Thyroid gland (tissue), 4 donors: ENCODE results near the gene IFTAP. TPM values are rescaled to one million over a fixed set of nuclear protein-coding genes. Genes with fewer than 3 reads are reported as not detected.
"Not testable (repeated sequence)": the region's sequence is repeated elsewhere in the genome, so short reads cannot be mapped to it uniquely, and the experiment has no call there.

ENCODE experiments used
- DNase-seq, 2 donors: peaks; one replicate each; pipeline ENCODE4 v3.0.0-alpha.2; 2019
- H3K27ac ChIP-seq, 3 donors: fragments of 200-600 bp; sonication (generic); 1 replicate in 2 of 3; 2 replicates in 1 of 3; pipeline ENCODE4 v1.5.1; 2016 to 2019; ENCODE audit warnings: mild to moderate bottlenecking in 1 of 3, moderate library complexity in 1 of 3
- H3K27me3 ChIP-seq: fragments of 200-600 bp; sonication (generic); one replicate; pipeline ENCODE4 v1.5.1; 2019
- H3K36me3 ChIP-seq, 2 donors: fragments of 200-600 bp; sonication (generic); one replicate each; pipeline ENCODE4 v1.5.1; 2016 to 2019
- H3K4me1 ChIP-seq, 2 donors: fragments of 200-600 bp; sonication (generic); one replicate each; pipeline ENCODE4 v1.5.1; 2017 to 2019
- H3K4me3 ChIP-seq, 3 donors: fragments of 200-600 bp; sonication (generic); replicated peaks in 1 of 3; 1 replicate in 2 of 3; 2 replicates in 1 of 3; pipeline ENCODE4 v1.5.1; 2016; ENCODE audit warnings: mild to moderate bottlenecking in 1 of 3
- H3K9me3 ChIP-seq: fragments of 200-600 bp; sonication (generic); one replicate; pipeline ENCODE4 v1.5.1; 2017
- POLR2A ChIP-seq, 2 donors: fragments of 450-650 bp; IDR thresholded peaks; one replicate each; pipeline ENCODE4 v1.6.1; 2017; ENCODE audit warnings: antibody characterized with exemption in 2 of 2, mild to moderate bottlenecking in 2 of 2, moderate library complexity in 1 of 2
- WGBS, 2 donors: methylation state at CpG; one replicate each; pipeline ENCODE4 v1.1.5; 2017; 5-methylcytosine and 5-hydroxymethylcytosine counted together
- intact Hi-C: fragments of 100-400 bp; cut with DNase I; formaldehyde crosslinking; loops from one replicate; pipeline ENCODE4 v1.15.1; 2023
- total RNA-seq, 4 donors: library from RNA; depleted of rRNA; stranded (reverse); fragments of >200 nt; gene quantifications; one replicate each; pipeline ENCODE4 v1.2.3, GENCODE V29; 2016
- TF ChIP-seq, protein P1 (sequence below), 6 experiments: fragments of 200-600 bp in 3 of 6; fragments of 450-650 bp in 3 of 6; sonication (generic) in 3 of 6; IDR thresholded peaks; one replicate each; pipeline ENCODE4 v1.5.1; 2016 to 2019; ENCODE audit warnings: antibody characterized with exemption in 6 of 6, mild to moderate bottlenecking in 2 of 6, inconsistent platforms in 1 of 6, moderate library complexity in 1 of 6

IFTAP gene
- total RNA-seq, 4 donors from 2014 or later: 48.1 to 139 (median 99.0) TPM

- intact Hi-C loops: no loop called here
- TF ChIP-seq POLR2A (IDR thresholded peaks at IDR 0.05): no peak
- TF ChIP-seq, protein P1, sequence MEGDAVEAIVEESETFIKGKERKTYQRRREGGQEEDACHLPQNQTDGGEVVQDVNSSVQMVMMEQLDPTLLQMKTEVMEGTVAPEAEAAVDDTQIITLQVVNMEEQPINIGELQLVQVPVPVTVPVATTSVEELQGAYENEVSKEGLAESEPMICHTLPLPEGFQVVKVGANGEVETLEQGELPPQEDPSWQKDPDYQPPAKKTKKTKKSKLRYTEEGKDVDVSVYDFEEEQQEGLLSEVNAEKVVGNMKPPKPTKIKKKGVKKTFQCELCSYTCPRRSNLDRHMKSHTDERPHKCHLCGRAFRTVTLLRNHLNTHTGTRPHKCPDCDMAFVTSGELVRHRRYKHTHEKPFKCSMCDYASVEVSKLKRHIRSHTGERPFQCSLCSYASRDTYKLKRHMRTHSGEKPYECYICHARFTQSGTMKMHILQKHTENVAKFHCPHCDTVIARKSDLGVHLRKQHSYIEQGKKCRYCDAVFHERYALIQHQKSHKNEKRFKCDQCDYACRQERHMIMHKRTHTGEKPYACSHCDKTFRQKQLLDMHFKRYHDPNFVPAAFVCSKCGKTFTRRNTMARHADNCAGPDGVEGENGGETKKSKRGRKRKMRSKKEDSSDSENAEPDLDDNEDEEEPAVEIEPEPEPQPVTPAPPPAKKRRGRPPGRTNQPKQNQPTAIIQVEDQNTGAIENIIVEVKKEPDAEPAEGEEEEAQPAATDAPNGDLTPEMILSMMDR (IDR thresholded peaks at IDR 0.05): no peak
- Histone ChIP-seq H3K4me3 (no peak overlapping the region), H3K4me1 (peaks cover 0 to 3% of the 10 kb centered on the region in 2 donors), H3K27me3 (no peaks in the 10 kb centered on the region), H3K9me3 (no peaks in the 10 kb centered on the region), H3K27ac (no peak overlapping the region), H3K36me3 (peaks cover 0 to 5% of the 10 kb centered on the region in 2 donors)
- WGBS, 2 donors: 68 to 87% methylated on average over 6 of the region's 6 CpGs
- DNase-seq: no peak
Measured at GRCh38 chr11:36657610-36658267, 63.4 kb downstream of the IFTAP start.

- DNase-seq: peak in 1 of 2 donors; percentile 15
Measured at GRCh38 chr11:36661359-36661758, 67.1 kb downstream of the IFTAP start.

GRCh38 chr11:36672815-36673450 lies 78.6 kb downstream of the IFTAP start:
- intact Hi-C loops: loop anchor here (5.0 kb wide), 1 partner anchor 111 kb away; no protein-coding TSS in a partner anchor

More at GRCh38 chr11:36661359-36661758, 67.1 kb downstream of the IFTAP start:
- intact Hi-C loops, H3K9me3 ChIP-seq, H3K36me3 ChIP-seq, H3K4me1 ChIP-seq, H3K27ac ChIP-seq, H3K4me3 ChIP-seq, H3K27me3 ChIP-seq: not testable (repeated sequence)
- 92 to 94% methylated on average over 2 of the region's 2 CpGs for WGBS, 2 donors

DNA sequence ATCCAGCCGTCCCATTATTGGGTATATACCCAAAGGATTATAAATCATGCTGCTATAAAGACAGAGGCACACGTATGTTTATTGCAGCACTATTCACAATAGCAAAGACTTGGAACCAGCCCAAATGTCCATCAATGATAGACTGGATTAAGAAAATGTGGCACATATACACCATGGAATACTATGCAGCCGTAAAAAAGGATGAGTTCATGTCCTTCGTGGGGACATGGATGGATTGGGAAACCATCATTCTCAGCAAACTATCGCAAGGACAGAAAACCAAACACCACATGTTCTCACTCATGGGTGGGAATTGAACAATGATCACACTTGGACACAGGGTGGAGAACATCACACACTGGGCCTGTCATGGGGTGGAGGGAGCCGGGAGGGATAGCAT lies 85.2 kb downstream of the IFTAP start:
- H3K9me3 ChIP-seq, DNase-seq, H3K27me3 ChIP-seq, intact Hi-C loops, H3K27ac ChIP-seq, H3K4me1 ChIP-seq, H3K36me3 ChIP-seq, H3K4me3 ChIP-seq: not testable (repeated sequence)
- 94 to 95% methylated on average over 6 of the region's 6 CpGs for WGBS, 2 donors

More at GRCh38 chr11:36672815-36673450, 78.6 kb downstream of the IFTAP start:
- peak in 1 of 2 donors; percentile 4 for DNase-seq
- Histone ChIP-seq H3K4me3 (no peak overlapping the region), H3K27ac (no peak overlapping the region), H3K27me3 (no peaks in the 10 kb centered on the region), H3K4me1 (no peaks in the 10 kb centered on the region), H3K36me3 (no peaks in the 10 kb centered on the region), H3K9me3 (no peaks in the 10 kb centered on the region)
- 65 to 66% methylated on average over 5 of the region's 5 CpGs for WGBS, 2 donors
- no peak for TF ChIP-seq POLR2A (IDR thresholded peaks at IDR 0.05)
- TF ChIP-seq, protein P1 (IDR thresholded peaks at IDR 0.05): peak; percentile 63 to 91 (median 82)

GRCh38 chr11:36683818-36684217 lies 89.5 kb downstream of the IFTAP start:
- H3K4me1 ChIP-seq: no peaks in the 10 kb centered on the region
- H3K27me3 ChIP-seq: no peaks in the 10 kb centered on the region
- TF ChIP-seq, protein P1 (IDR thresholded peaks at IDR 0.05): no peak
- no peak for TF ChIP-seq POLR2A (IDR thresholded peaks at IDR 0.05)
- H3K4me3 ChIP-seq: no peak overlapping the region
- no peak for DNase-seq
- no peaks in the 10 kb centered on the region for H3K9me3 ChIP-seq
- no peaks in the 10 kb centered on the region for H3K36me3 ChIP-seq
- 89 to 95% methylated on average over 1 of the region's 1 CpG for WGBS, 2 donors
- intact Hi-C loops: no loop called here
- H3K27ac ChIP-seq: no peak overlapping the region
